ENCODE measurements around the gene TMEM245.

DNA sequence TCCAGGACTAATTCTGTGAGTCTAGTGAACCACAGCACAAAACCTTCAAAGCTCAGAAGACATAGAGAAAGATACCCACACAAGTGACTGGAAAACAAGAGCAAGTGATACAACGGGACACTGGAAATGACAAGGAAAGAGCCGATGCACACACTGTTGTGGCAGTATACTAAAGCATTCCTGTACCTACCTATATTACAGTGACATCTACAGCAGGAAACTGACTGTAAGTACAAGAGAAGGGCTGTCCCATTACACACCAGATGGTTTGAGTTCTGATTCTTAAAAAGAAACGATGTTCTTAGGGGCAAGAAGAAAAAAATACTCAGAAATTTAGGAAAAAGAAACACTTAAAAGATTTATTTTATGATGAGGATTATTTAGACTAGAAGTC, 18.5 kb downstream of the TMEM245 start:
- TF ChIP-seq SRF (IDR thresholded peaks at IDR 0.05; ENCODE audit: low read depth) = no peak
- TF ChIP-seq EZH2 (IDR thresholded peaks at IDR 0.05) = no peak
